Erythroblast (primary cell): ENCODE results near the gene FRMPD2.
"Not testable (repeated sequence)": the region's sequence is repeated elsewhere in the genome, so short reads cannot be mapped to it uniquely, and the experiment has no call there.

Experiments used
- GATA1 ChIP-seq: IDR thresholded peaks from 2 replicates; pipeline ENCODE4 v1.6.1; 2011; ENCODE audit warnings: low read depth, mild to moderate bottlenecking, control low read depth, low read length, moderate library complexity
- POLR2A ChIP-seq: IDR thresholded peaks from 2 replicates; pipeline ENCODE4 v1.6.1; 2011; ENCODE audit warnings: mild to moderate bottlenecking, low read length

GRCh38 chr10:48172715-48173114 lies 101.8 kb downstream of the FRMPD2 start:
- TF ChIP-seq POLR2A, GATA1: not testable (repeated sequence)
